Measurements from ENCODE around the gene OR8J3.
"Not testable (repeated sequence)": the region's sequence is repeated elsewhere in the genome, so short reads cannot be mapped to it uniquely, and the experiment has no call there.

OR8J3 gene

GRCh38 chr11:56140151-56140661 lies at the start of gene OR8J3:
Gene OR8J3 (minus strand): TSS chr11:56140201. CDS start chr11:56137718, 2,483 bp downstream.
- no peak for ATAC-seq
- DNase-seq, result no peak

DNA sequence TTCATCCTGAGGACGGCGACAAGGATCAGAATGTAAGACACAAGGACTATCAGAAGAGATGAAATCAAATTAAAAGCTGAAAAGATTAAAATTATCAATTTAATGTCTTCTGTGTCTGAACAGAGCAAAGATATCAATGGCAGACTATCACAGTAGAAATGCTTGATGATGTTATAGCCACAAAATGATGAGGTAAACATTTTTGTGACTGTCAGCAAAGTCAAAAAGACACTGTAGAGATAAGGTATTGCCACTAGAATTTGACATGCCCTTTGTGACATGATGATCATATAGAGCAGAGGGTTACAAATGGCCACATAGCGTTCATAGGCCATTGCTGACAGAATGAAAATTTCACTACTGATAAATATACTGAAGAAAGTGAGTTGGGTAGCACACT lies 48.6 kb upstream of the OR8J3 start:
- DNase-seq (no peak), ATAC-seq (no peak)

- ATAC-seq, result no peak
Measured at GRCh38 chr11:56183459-56183858, 43.5 kb upstream of the OR8J3 start.

DNA sequence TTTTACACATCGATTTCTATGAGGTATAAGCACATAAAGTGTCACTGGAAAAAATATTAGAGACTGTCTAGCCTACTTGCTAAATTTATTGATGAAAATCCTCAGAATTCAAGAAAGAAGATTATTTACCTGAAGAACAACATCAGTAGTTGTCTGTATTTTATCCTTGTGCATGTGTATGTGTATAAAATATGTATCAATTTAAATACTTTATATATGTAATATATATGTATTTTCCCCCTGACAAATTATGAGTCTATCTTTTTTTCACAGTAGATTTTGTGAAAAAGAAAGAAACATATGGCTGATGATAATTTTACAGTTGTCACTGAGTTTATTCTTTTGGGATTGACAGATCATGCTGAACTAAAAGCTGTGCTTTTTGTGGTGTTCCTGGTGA lies 36.3 kb upstream of the OR8J3 start, which contains the start of gene OR5J2:
Gene OR5J2, plus strand, starts transcription at position 301 of the 400 bp plus-strand sequence. Its CDS starts 0 bp downstream, at position 301.
- ATAC-seq (no peak), DNase-seq (no peak)

More at GRCh38 chr11:56183459-56183858, 43.5 kb upstream of the OR8J3 start:
- DNase-seq, result no peak

- ATAC-seq, result no peak
- DNase-seq, result no peak
Measured at GRCh38 chr11:56172256-56172830, 32.3 kb upstream of the OR8J3 start.

DNA sequence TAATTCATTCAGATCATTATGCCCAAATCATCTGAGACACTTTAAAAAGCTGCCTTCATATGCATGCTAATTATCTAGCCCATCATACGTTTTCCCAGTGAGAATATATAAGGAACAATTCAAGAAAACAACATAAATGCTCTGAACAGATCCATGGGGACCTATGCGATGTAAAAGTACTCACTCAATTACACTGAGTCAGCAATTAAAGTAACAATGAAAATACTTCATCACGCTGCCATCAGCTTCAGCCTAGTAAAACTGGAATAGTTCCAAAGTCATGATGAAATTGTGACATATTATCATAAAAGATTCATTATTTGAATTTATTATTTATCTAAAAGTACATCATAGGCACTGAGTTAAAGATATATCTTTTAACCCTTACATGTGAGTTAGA lies 23.8 kb upstream of the OR8J3 start:
- ATAC-seq, result no peak
- no peak for DNase-seq

GRCh38 chr11:56160217-56160616 lies 20.2 kb upstream of the OR8J3 start, which contains the start of gene OR8K5:
Gene OR8K5 (minus strand): TSS chr11:56160317. CDS start chr11:56160317, 0 bp downstream.
- ATAC-seq, result no peak

DNA sequence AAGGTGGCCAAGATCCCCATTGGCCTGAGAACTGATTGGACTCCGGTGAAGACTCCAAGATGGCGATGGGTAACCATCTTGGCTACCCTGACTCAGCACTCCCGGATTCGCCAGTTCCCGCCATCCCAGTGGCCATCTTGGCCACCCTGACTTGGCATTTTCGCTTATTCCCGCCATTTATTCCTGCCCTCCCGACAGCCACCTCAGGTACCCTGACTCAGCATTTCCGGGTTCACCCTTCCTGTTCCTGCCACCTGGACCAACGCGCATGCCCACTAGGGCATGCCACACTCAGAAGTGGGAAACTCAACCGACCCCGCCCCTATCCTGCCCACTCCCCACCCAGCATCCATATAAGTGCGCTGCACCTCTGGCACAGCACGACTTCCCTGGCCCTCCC lies 12.3 kb upstream of the OR8J3 start:
- ATAC-seq, result no peak
- DNase-seq, result no peak

More at GRCh38 chr11:56160217-56160616, 20.2 kb upstream of the OR8J3 start, which contains the start of gene OR8K5:
- DNase-seq, result no peak

DNA sequence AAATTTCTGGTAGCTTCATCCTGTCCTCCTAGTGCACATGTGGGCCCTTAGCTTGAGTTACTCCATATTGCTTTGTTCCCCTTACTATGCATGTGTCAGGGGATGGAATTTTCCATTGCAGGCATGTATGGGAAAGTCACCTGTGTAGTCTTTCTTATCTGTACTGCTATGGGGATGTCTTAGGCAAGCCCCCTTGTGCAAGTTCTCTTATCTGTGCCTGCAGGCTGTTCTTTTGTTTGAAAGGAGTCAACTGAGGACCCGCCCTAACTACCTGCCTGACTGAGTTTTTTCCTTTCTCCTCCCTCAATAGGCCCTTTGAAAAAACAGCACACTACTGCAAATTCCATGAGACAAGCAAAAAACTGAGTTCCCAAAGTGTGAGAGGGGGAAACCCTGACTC lies 11.4 kb upstream of the OR8J3 start:
- DNase-seq, result no peak
- ATAC-seq, result no peak

GRCh38 chr11:56143681-56144080 lies 3.7 kb upstream of the OR8J3 start:
- DNase-seq, ATAC-seq: not testable (repeated sequence)

DNA sequence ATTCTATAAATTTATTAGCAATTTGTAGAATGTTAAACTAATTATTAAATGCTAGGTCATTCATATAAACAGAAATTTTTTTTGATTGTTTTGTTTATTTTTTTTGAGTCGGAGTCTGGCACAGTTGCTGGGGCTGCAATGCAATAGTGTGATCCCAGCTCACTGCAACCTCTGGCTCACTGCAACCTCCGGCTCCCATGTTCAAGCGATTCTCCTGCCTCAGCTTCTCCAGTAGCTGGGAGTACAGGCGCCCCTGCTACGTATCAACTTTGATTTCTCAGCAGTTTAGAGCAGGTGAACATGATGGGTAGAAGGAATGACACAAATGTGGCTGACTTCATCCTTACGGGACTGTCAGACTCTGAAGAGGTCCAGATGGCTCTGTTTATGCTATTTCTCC lies 17.9 kb downstream of the OR8J3 start, which contains the start of gene OR8H3:
Gene OR8H3, plus strand, starts transcription at position 301 of the 400 bp plus-strand sequence. Its CDS starts 0 bp downstream, at position 301.
- ATAC-seq (no peak), DNase-seq (no peak)

DNA sequence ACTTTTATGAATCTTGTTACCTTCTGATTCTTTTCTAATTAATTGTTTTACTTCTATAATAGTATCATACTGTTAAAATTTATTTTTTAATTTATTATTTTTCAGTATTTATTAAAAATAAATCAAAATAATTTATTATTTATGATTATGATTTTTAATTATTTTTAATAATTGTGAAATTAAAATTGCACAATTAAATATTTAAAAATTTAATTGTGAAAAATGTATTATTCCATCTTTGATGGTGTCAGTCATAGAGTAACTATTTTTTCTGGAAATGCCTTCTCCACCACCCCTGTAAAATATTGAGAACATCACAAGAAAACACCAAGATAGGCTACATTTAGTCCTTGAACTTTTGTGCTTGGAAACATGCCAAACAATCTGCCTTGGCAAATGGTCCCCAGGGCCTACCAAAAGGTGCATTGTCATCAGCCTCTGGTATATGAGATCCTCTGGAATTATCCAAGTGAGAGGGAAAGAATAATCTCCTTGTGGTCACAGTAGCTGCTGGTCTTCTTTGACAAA lies 36.7 kb downstream of the OR8J3 start, which contains the start of gene OR8H2:
Gene OR8H2, plus strand, starts transcription at position 478 of the 528 bp plus-strand sequence. CDS start 1,356 bp downstream, outside the sequence.
- no peak for ATAC-seq
- DNase-seq, result no peak

GRCh38 chr11:56093008-56093407 lies 47.0 kb downstream of the OR8J3 start, which contains the start of gene OR8I2:
Gene OR8I2 (plus strand): TSS chr11:56093308. CDS start chr11:56093308, 0 bp downstream.
- no peak for DNase-seq
- no peak for ATAC-seq

GRCh38 chr11:56089697-56090096 lies 50.3 kb downstream of the OR8J3 start:
- DNase-seq (no peak), ATAC-seq (no peak)

All from stimulated activated naive CD8-positive, alpha-beta T cell treated with anti-CD3 and anti-CD28 coated beads, Interleukin-15, Interleukin-2, amounts not matched to agents 100 U/mL and 50 U/mL, for 24 hours (primary cell).